Smooth muscle cell (in vitro differentiated cells): ENCODE results near the gene NDFIP1. TPM values are rescaled to one million over a fixed set of nuclear protein-coding genes. Genes with fewer than 3 reads are reported as not detected.

Experiments used
- DNase-seq: peaks from one replicate; lab custom pipeline; 2025; ENCODE audit not compliant: unreplicated experiment; lab: John Stamatoyannopoulos, UW
- H2AFZ ChIP-seq: fragments of 200-600 bp; sonication (generic); 2 replicates; pipeline ENCODE4 v1.6.0; 2016; ENCODE audit warnings: antibody characterized with exemption, low read depth, mild to moderate bottlenecking
- H3F3A ChIP-seq: fragments of 200-600 bp; sonication (generic); 2 replicates; pipeline ENCODE4 v1.6.0; 2017; ENCODE audit warnings: antibody characterized with exemption, low read depth
- H3K27ac ChIP-seq: fragments of 200-600 bp; sonication (generic); 2 replicates; pipeline ENCODE4 v1.5.1; 2016; ENCODE audit warnings: low read depth, mild to moderate bottlenecking
- H3K27me3 ChIP-seq: fragments of 200-600 bp; sonication (generic); 2 replicates; pipeline ENCODE4 v1.6.1; 2016; ENCODE audit warnings: low read depth, mild to moderate bottlenecking
- H3K36me3 ChIP-seq: fragments of 200-600 bp; sonication (generic); 2 replicates; pipeline ENCODE4 v1.5.1; 2016; ENCODE audit warnings: low read depth
- H3K4me1 ChIP-seq: fragments of 200-600 bp; sonication (generic); 2 replicates; pipeline ENCODE4 v1.5.1; 2016; ENCODE audit warnings: low read depth
- H3K4me2 ChIP-seq: fragments of 200-600 bp; sonication (generic); 2 replicates; pipeline ENCODE4 v1.6.0; 2016; ENCODE audit warnings: mild to moderate bottlenecking
- H3K4me3 ChIP-seq: fragments of 200-600 bp; sonication (generic); 2 replicates; pipeline ENCODE4 v1.5.1; 2016; ENCODE audit warnings: mild to moderate bottlenecking
- H3K79me2 ChIP-seq: fragments of 200-600 bp; sonication (generic); 2 replicates; pipeline ENCODE4 v1.6.0; 2016; ENCODE audit warnings: low read depth, mild to moderate bottlenecking
- H3K9ac ChIP-seq: fragments of 200-600 bp; sonication (generic); 2 replicates; pipeline ENCODE4 v1.6.0; 2016; ENCODE audit warnings: low read depth
- H3K9me3 ChIP-seq: fragments of 200-600 bp; sonication (generic); replicated peaks from 2 replicates; pipeline ENCODE4 v1.5.1; 2016; ENCODE audit warnings: low read depth
- H4K20me1 ChIP-seq: fragments of 200-600 bp; sonication (generic); 2 replicates; pipeline ENCODE4 v1.6.0; 2016; ENCODE audit warnings: low read depth
- WGBS: methylation state at CpG from one replicate; pipeline ENCODE4 v1.1.7; 2016; ENCODE audit warnings: low lambda C conversion rate; 5-methylcytosine and 5-hydroxymethylcytosine counted together
- polyA plus RNA-seq: library from polyadenylated mRNA; unstranded; fragments of >200 nt; fragmentation: Nextera tagmentation; extraction: Ambion mirVana; gene quantifications from 2 replicates; pipeline ENCODE4 v1.2.1, GENCODE V29; 2016
- total RNA-seq: library from RNA; depleted of rRNA; stranded (reverse); fragments of >200 nt; gene quantifications from 2 replicates; pipeline ENCODE4 v1.2.3, GENCODE V29; 2014
- TF ChIP-seq, protein P1 (sequence below): fragments of 200-600 bp; sonication (generic); IDR thresholded peaks from 2 replicates; pipeline ENCODE4 v1.5.1; 2017; ENCODE audit warnings: borderline replicate concordance, mild to moderate bottlenecking, antibody characterized with exemption; ENCODE audit not compliant: insufficient read depth, poor library complexity, severe bottlenecking

Gene NDFIP1
- total and polyA plus RNA-seq, 2 experiments from 2014 or later: 44.5 to 71.6 TPM

DNA sequence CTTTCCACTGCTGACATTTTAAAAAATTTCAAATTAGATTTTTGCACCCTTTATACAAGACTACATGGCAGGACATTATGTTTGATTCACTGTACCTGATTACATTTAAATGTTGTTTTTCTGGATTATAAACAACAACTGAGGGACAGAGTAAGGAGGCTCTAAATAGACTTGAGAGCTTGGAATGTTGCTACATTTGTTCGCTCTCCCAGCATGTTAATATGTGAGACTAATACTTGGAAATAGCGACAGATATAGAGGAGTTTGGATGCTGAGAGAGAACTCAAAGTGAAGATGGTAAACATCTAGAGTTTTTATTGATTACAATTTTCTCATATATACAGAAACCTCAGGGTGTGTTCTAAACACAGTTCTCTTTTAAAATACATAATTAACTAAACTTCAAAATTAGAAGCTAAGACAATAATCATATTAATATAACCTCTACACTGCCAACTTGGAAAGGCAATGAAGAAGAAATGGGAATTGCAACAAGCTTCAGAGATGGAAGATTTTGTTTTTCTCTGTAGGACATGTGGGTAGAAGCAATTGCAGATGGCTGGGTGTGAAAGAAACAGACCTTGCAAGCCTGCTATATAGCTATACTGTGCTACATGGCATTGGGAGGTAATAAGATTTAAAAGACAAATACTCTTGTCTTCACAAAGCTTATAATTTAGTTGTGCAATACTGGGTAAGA is 1.4 kb upstream of the NDFIP1 start:
- Histone ChIP-seq H3K9me3 (no peaks in the 10 kb centered on the region), H3K27me3 (no peaks in the 10 kb centered on the region), H3K36me3 (no peaks in the 10 kb centered on the region), H3K9ac (no peak overlapping the region), H2AFZ (no peak overlapping the region), H3K4me3 (no peak overlapping the region), H3F3A (peaks cover 12% of the 10 kb centered on the region), H3K79me2 (peaks cover 28% of the 10 kb centered on the region), H3K4me2 (no peak overlapping the region), H4K20me1 (peaks cover 29% of the 10 kb centered on the region), H3K4me1 (peaks cover 14% of the 10 kb centered on the region), H3K27ac (no peak overlapping the region)
- 97% methylated on average over 2 of the region's 2 CpGs for WGBS
- no peak for DNase-seq
- TF ChIP-seq, protein P1, sequence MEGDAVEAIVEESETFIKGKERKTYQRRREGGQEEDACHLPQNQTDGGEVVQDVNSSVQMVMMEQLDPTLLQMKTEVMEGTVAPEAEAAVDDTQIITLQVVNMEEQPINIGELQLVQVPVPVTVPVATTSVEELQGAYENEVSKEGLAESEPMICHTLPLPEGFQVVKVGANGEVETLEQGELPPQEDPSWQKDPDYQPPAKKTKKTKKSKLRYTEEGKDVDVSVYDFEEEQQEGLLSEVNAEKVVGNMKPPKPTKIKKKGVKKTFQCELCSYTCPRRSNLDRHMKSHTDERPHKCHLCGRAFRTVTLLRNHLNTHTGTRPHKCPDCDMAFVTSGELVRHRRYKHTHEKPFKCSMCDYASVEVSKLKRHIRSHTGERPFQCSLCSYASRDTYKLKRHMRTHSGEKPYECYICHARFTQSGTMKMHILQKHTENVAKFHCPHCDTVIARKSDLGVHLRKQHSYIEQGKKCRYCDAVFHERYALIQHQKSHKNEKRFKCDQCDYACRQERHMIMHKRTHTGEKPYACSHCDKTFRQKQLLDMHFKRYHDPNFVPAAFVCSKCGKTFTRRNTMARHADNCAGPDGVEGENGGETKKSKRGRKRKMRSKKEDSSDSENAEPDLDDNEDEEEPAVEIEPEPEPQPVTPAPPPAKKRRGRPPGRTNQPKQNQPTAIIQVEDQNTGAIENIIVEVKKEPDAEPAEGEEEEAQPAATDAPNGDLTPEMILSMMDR: no peak

DNA sequence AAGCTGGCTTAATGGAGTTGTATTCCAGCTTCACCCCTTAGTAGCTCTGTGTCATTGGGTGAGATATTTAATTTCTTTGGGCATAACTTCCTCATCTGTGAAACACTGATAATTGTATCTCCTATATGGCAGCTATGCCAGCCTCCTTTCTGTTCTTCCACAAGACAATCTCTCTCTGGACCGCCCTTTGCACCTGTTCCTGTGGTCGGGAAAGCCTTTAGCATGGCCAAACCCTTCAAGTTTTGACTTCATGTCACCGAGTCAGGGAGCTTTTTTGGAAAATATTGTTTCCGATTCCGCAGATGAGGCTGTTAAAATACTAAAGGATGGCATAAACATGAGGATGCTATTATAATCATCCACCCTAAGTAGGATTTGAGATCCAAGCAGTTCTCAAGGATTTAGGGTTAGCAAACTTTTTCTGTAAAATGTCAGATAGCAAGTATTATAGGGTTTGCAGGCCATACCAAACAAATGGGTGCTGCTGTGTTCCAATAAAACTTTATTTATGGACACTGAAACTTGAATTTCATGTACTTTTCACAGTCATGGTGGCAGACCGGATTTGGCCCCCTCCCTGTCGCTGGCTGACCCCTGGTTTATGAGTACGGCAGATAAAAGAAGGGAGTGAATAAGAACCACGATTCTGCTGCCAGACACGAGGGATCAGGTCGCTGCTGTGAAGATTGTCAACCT is 695 bp upstream of the NDFIP1 start:
- no peaks in the 10 kb centered on the region for H3K36me3 ChIP-seq
- peaks cover 12% of the 10 kb centered on the region for H3F3A ChIP-seq
- no peak overlapping the region for H3K9ac ChIP-seq
- no peaks in the 10 kb centered on the region for H3K9me3 ChIP-seq
- peaks cover 14% of the 10 kb centered on the region for H3K4me1 ChIP-seq
- H3K79me2 ChIP-seq: peaks cover 35% of the 10 kb centered on the region
- peak overlapping the region; percentile 80 for H2AFZ ChIP-seq
- H3K27ac ChIP-seq: peak overlapping the region; percentile 75
- H3K27me3 ChIP-seq: no peaks in the 10 kb centered on the region
- TF ChIP-seq, protein P1: no peak
- H4K20me1 ChIP-seq: peaks cover 36% of the 10 kb centered on the region
- 72% methylated on average over 11 of the region's 11 CpGs for WGBS
- H3K4me2 ChIP-seq: peak overlapping the region; percentile 96
- H3K4me3 ChIP-seq: peak overlapping the region; percentile 82
- no peak for DNase-seq

DNA sequence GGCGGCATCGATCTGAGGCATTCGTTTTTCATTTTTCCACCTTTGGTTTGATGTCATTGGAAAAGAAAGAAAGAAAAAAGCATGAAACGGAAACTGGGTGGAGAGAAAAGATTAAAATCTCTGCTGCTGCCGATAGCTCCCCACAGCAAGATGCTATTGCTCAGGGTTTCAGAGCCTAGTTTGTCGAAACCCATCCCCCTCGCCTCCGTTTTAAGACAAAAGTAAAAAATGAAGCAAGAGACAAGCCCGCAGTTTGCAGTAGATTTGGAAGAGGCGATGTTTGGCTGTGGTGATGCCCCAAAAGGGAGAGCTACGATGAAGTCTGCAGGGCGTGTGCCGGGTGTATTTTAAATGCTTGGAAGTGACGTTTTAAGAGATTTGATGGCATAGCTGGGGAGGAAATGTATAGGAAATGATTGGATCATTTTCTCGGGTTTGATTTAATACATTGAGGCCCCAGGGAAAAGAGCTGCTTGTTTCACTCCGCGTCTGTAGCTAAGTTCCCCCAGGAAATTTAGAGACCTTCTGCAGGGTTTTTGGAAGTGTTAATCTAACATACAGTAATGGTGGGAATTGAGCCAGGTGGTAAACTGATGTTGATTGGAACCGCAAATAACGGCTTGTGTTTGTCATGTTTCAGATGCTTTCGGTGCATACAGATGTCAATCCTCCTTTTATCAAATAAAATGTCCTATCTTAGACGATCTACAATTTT is 909 bp downstream of the NDFIP1 start:
- Histone ChIP-seq H3K36me3 (no peaks in the 10 kb centered on the region), H3K27me3 (no peaks in the 10 kb centered on the region), H3K4me2 (peak overlapping the region; percentile 96), H3K4me1 (peaks cover 14% of the 10 kb centered on the region), H3K4me3 (peak overlapping the region; percentile 82), H3K9me3 (no peaks in the 10 kb centered on the region), H3F3A (peaks cover 12% of the 10 kb centered on the region), H3K79me2 (peaks cover 51% of the 10 kb centered on the region), H3K27ac (peak overlapping the region; percentile 75), H4K20me1 (peaks cover 52% of the 10 kb centered on the region), H3K9ac (peak overlapping the region; percentile 88), H2AFZ (peak overlapping the region; percentile 80)
- 1% methylated on average over 21 of the region's 21 CpGs for WGBS
- DNase-seq: no peak
- TF ChIP-seq, protein P1: no peak
